Upper lobe of left lung (tissue), 4 donors: Measurements from ENCODE around the gene TBC1D1.

Experiments used
- CTCF ChIP-seq, 6 experiments: fragments of 450-650 bp in 4 of 6; fragments of 200-600 bp in 2 of 6; sonication (generic) in 2 of 6; IDR thresholded peaks; one replicate each; pipeline ENCODE4 v1.5.1; 2016 to 2019; ENCODE audit warnings: antibody characterized with exemption in 6 of 6
- EP300 ChIP-seq, 4 donors: sonication (generic); formaldehyde crosslinking; IDR thresholded peaks; one replicate each; pipeline ENCODE4 v1.5.1; 2017; ENCODE audit warnings: antibody characterized with exemption in 4 of 4, control low read depth in 2 of 4
- POLR2A ChIP-seq, 4 donors: fragments of 450-650 bp; IDR thresholded peaks; one replicate each; pipeline ENCODE4 v1.5.1; 2016 to 2017; ENCODE audit warnings: antibody characterized with exemption in 4 of 4, mild to moderate bottlenecking in 2 of 4
- POLR2AphosphoS5 ChIP-seq, 2 donors: sonication (generic); formaldehyde crosslinking; IDR thresholded peaks; one replicate each; pipeline ENCODE4 v1.5.1; 2017; ENCODE audit warnings: antibody characterized with exemption in 2 of 2

DNA sequence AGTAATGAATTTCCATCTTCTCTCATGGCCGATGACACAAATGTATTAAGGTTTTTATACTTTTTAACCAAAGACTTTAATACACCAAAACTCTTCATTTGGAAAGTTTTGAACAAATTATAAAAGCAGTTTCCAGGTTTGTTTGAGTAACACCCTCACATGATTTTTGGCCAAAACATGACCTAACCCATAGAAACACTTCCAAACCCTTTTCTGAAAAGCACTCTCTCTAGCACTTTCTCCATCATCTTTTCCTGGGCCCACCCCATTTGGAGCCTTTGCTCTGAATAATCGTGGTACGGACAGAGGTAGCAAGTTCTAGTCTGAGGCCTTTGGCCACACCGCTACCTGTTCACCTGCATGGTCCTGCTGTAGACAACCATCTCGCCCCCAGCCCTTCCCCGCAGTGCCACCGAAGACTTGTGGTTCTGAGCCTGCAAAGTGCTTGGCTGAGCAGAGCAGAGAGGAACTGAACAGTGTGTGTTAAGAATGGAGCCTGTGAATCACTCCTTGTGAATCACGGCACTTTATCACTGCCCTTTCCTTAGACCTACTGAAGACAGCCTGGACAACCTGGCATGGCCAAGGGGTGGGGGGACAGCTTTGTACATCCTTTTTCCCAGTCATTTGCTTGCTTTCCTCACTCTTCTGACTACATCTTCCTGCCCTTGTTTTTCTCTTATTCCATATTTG lies 251.1 kb downstream of the TBC1D1 start:
- TF ChIP-seq CTCF (IDR thresholded peaks at IDR 0.05) (no peak), EP300 (IDR thresholded peaks at IDR 0.05) (no peak), POLR2A (IDR thresholded peaks at IDR 0.05) (no peak), POLR2AphosphoS5 (IDR thresholded peaks at IDR 0.05) (no peak)
